ENCODE data around the gene KDM8. TPM values are rescaled to one million over a fixed set of nuclear protein-coding genes. Genes with fewer than 3 reads are reported as not detected.

Gene KDM8
- total RNA-seq = 1.9 and 4.4 TPM in 2 replicates

DNA sequence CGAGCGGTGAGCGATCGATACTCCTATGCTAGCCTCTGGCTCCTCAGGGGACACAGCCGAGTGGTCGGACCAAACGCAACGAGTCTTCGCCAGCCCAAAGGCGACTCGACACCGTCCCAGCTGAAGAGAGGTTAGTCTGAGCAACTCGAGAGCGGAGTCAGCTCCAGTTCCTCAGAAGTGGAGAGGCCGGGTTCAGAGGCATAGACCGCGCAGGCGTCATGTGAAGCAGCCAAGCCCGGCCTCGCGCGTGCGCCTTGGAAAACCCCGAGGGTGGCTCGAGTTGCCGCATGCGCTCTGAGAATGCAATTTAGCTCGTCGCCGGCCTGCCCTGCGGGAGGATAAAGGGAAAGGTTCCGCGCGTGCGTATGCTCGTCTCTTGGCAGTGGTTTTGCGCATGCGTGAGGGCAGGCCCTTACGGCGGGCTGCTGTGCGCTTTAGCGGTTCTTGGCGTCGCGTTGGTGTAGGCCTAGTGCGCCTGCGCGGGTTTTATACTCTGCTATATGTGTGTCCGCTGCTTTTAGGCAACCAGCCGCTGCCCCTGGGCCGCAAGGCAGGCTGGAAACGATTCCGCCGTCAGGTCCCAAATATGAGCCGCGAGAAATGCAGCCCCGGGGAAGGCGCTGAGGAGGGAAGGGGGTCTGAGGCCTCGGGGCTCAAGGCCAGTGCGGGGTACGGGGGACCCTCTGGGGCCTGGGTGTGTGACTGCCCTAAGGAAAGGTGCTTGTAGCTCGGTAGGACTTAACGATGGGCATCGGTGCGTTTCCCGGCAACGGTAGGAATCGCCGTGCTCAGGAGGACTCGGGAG is at the start of gene KDM8:
Gene KDM8, plus strand, starts transcription at position 20 of the 805 bp plus-strand sequence. CDS start 6,598 bp downstream, outside the sequence.

DNA sequence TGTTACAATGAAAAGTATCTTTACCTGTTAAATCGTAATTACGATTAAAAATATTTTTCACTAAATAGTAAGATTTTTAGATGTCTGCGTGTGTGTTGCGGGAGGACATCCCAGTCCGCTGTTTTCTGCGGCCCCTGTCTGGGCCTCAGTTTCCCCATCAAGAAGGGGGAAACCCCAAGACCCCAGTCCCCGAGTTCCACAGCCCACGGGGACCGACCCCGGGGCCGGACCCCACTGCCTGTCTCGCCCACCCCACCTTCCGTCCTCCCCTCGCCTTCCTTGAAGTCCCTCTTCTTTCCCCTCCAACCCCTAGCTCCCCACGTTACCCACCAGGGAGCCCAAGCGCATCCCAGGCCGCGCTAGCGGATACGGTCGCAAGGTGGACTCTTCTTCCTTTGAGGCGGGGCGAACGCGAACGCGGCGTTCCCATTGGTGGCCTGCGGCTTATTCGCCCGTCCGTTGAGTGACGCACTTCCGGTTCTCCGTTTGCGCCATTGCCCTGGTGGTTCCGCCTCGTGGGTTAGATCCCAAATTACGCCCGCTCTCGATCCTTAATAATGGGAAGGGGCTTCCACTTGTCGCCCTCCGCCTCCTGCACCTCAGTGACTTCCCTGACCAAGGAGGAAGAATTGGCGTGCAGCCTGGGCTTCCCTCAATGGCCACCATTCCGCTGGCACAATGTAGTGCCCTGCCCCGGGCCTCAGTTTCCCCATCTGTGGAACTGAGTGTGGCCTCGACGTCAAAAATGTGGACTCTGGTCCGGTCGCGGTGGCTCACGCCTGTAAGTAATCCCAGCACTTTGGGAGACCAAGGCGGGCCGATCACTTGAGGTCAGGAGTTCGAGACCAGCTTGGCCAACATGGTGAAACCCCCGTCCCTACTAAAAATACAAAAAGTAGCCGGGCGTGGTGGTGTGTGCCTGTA is 65.3 kb downstream of the KDM8 start, which contains the start of gene NSMCE1:
Gene NSMCE1, minus strand, starts transcription at position 397 of the 924 bp plus-strand sequence. CDS start 11,202 bp downstream, outside the sequence.

Other genes with a start within 250 kb of the KDM8 start
- not detected in 2 replicates for gene C16orf82, start 136.6 kb upstream of the KDM8 start, total RNA-seq
- gene NSMCE1, start 65.2 kb downstream of the KDM8 start, total RNA-seq = 54.5 and 68.1 TPM in 2 replicates
- gene IL4R, start 110.4 kb downstream of the KDM8 start, total RNA-seq = 18.7 and 19.8 TPM in 2 replicates
- gene IL21R, start 198.6 kb downstream of the KDM8 start, total RNA-seq = 0.05 and 0.25 TPM in 2 replicates